K562 (cell line): Measurements from ENCODE around the gene SLC13A3. TPM values are rescaled to one million over a fixed set of nuclear protein-coding genes. Genes with fewer than 3 reads are reported as not detected.

Experiments used
- ATAC-seq: fragments of 200-7000 bp; cut with Tn5 transposase; 3 replicates; pipeline ENCODE4 v1.9.1; 2020; ENCODE audit warnings: moderate library complexity
- BruUV-seq: library from RNA; stranded (reverse); fragments of 400-500 nt; replicated peaks from 2 replicates; lab custom pipeline; 2021; lab: Mats Ljungman, UMichigan
- CTCF ChIA-PET: fragments of 300-600 bp; formaldehyde crosslinking; extraction: SDS; loops from one replicate; lab custom pipeline; 2021; ENCODE audit warnings: low intra/inter-chr PET ratio; lab: Yijun Ruan, JAX
- POLR2A ChIA-PET: fragments of 300-600, 350-650 bp; sonication (Branson Sonifier 250); formaldehyde crosslinking; extraction: SDS; loops from one replicate; lab custom pipeline; 2021; ENCODE audit warnings: antibody characterized with exemption, inconsistent platforms; lab: Yijun Ruan, JAX
- DNase-seq, 4 experiments: peaks; one replicate each; pipeline versions ENCODE4 v3.0.0 to v3.0.0-alpha.2; 2011 to 2018; ENCODE audit warnings: low spot score in 3 of 4, mixed read lengths in 3 of 4; ENCODE audit errors: extremely low read depth in 1 of 4
- FAIRE-seq: peaks from 2 replicates; lab custom pipeline; 2011; peaks lifted over from hg19 to GRCh38; lab: Jason Lieb, UNC
- H2AFZ ChIP-seq: 2 replicates; pipeline ENCODE4 v1.6.0; 2011; ENCODE audit warnings: low read depth, low read length, control low read depth, inconsistent platforms
- H3K27ac ChIP-seq: fragments of 200-600 bp; 3 replicates; pipeline ENCODE4 v1.8.0; 2011; ENCODE audit warnings: low read depth, mild to moderate bottlenecking, control low read depth, inconsistent platforms, low read length, moderate library complexity, mixed read lengths; ENCODE audit errors: extremely low read depth
- H3K27me3 ChIP-seq, 2 experiments: fragments of 300-600 bp in 1 of 2; 2 replicates in 1 of 2; 3 replicates in 1 of 2; pipeline versions ENCODE4 v1.6.0 to v1.8.0; 2011; ENCODE audit warnings: inconsistent platforms in 2 of 2, low read length in 2 of 2, mild to moderate bottlenecking in 1 of 2, mixed read lengths in 1 of 2, moderate library complexity in 1 of 2; ENCODE audit not compliant: control insufficient read depth in 2 of 2, insufficient read depth in 2 of 2
- H3K36me3 ChIP-seq: fragments of 300-600 bp; 3 replicates; pipeline ENCODE4 v1.8.0; 2011; ENCODE audit warnings: mild to moderate bottlenecking, low read length, inconsistent platforms; ENCODE audit not compliant: control insufficient read depth, insufficient read depth
- H3K4me1 ChIP-seq, 2 experiments: fragments of 200-600 bp in 1 of 2; replicated peaks in 1 of 2; 2 replicates in 1 of 2; 3 replicates in 1 of 2; pipeline versions ENCODE4 v1.5.1 to v1.8.0; 2011; ENCODE audit warnings: inconsistent platforms in 2 of 2, low read length in 2 of 2, mild to moderate bottlenecking in 1 of 2, mixed read lengths in 1 of 2, moderate library complexity in 1 of 2; ENCODE audit not compliant: control insufficient read depth in 2 of 2, insufficient read depth in 2 of 2
- H3K4me2 ChIP-seq: 2 replicates; pipeline ENCODE4 v1.6.1; 2011; ENCODE audit warnings: low read length, control low read depth, inconsistent platforms, mixed read lengths; ENCODE audit not compliant: insufficient read depth
- H3K4me3 ChIP-seq: fragments of 200-600 bp; sonication (generic), shearing (Covaris generic); 2 replicates; pipeline ENCODE4 v1.5.1; 2016; ENCODE audit warnings: control low read depth, inconsistent platforms
- H3K79me2 ChIP-seq: fragments of 200-600 bp; 3 replicates; pipeline ENCODE4 v1.8.0; 2011; ENCODE audit warnings: low read length, inconsistent platforms; ENCODE audit not compliant: control insufficient read depth, insufficient read depth
- H3K9ac ChIP-seq, 2 experiments: 2 replicates each; pipeline versions ENCODE4 v1.6.0 to v1.6.1; 2011; ENCODE audit warnings: low read depth in 2 of 2, low read length in 2 of 2, control low read depth in 1 of 2, inconsistent platforms in 1 of 2, mild to moderate bottlenecking in 1 of 2, mixed read lengths in 1 of 2; ENCODE audit not compliant: insufficient read depth in 1 of 2
- H3K9me1 ChIP-seq: one replicate; pipeline ENCODE4 v1.6.0; 2011; ENCODE audit warnings: inconsistent platforms, mild to moderate bottlenecking, low read length, moderate library complexity; ENCODE audit not compliant: control insufficient read depth, insufficient read depth
- H3K9me3 ChIP-seq: replicated peaks from 2 replicates; pipeline ENCODE4 v1.5.1; 2011; ENCODE audit warnings: low read depth, low read length, inconsistent platforms; ENCODE audit not compliant: control insufficient read depth, insufficient read depth
- H4K20me1 ChIP-seq: replicated peaks from 2 replicates; pipeline ENCODE4 v1.6.1; 2011; ENCODE audit warnings: low read length, inconsistent platforms, mixed read lengths; ENCODE audit not compliant: control insufficient read depth, insufficient read depth
- ATF1 ChIP-seq, 2 experiments: fragments of 450-650 bp in 1 of 2; IDR thresholded peaks; 2 replicates each; pipeline ENCODE4 v1.6.1; 2016; ENCODE audit warnings: missing compliant biosample characterization in 1 of 2, missing genetic modification characterization in 1 of 2
- CTBP1 ChIP-seq: fragments of 450-650 bp; IDR thresholded peaks from 2 replicates; pipeline ENCODE4 v1.6.1; 2016; ENCODE audit warnings: borderline replicate concordance
- FOXJ2 ChIP-seq: fragments of 200-800 bp; sonication (Bioruptor generic); IDR thresholded peaks from 2 replicates; pipeline ENCODE4 v1.6.1; 2016; ENCODE audit warnings: missing genetic modification characterization, missing compliant biosample characterization
- FOXJ3 ChIP-seq: sonication (generic); formaldehyde crosslinking; IDR thresholded peaks from 2 replicates; pipeline ENCODE4 v1.4.0; 2020; ENCODE audit warnings: mild to moderate bottlenecking, missing genetic modification reagents
- GTF3C2 ChIP-seq: IDR thresholded peaks from 3 replicates; pipeline ENCODE4 v1.6.1; 2011; ENCODE audit warnings: borderline replicate concordance, mild to moderate bottlenecking, moderate library complexity; ENCODE audit not compliant: insufficient read length; ENCODE audit errors: extremely low read depth
- HDAC2 ChIP-seq: fragments of 450-650 bp; IDR thresholded peaks from 2 replicates; pipeline ENCODE4 v1.6.1; 2016; ENCODE audit warnings: mild to moderate bottlenecking
- ILF3 ChIP-seq: fragments of 450-650 bp; IDR thresholded peaks from 2 replicates; pipeline ENCODE4 v1.6.1; 2018; ENCODE audit warnings: antibody characterized with exemption, mild to moderate bottlenecking, moderate library complexity, borderline replicate concordance
- LEF1 ChIP-seq: fragments of 450-650 bp; IDR thresholded peaks from 2 replicates; pipeline ENCODE4 v1.6.1; 2016; ENCODE audit warnings: mild to moderate bottlenecking
- NR2F6 ChIP-seq: fragments of 450-650 bp; formaldehyde crosslinking; IDR thresholded peaks from 2 replicates; pipeline ENCODE4 v1.4.0; 2020; ENCODE audit warnings: mild to moderate bottlenecking
- PTBP1 ChIP-seq: fragments of 200-400 bp; formaldehyde crosslinking; IDR thresholded peaks from 2 replicates; pipeline ENCODE4 v1.6.1; 2017; ENCODE audit warnings: low read depth, low read length
- SRSF7 ChIP-seq: fragments of 200-400 bp; formaldehyde crosslinking; optimal IDR thresholded peaks from 2 replicates; pipeline ENCODE3; 2017; ENCODE audit warnings: mild to moderate bottlenecking, low read depth, low read length
- TAF7 ChIP-seq: fragments of 450-650 bp; IDR thresholded peaks from 2 replicates; pipeline ENCODE4 v1.6.1; 2016; ENCODE audit warnings: missing genetic modification characterization, missing compliant biosample characterization
- TAF9B ChIP-seq: fragments of 450-650 bp; IDR thresholded peaks from 2 replicates; pipeline ENCODE4 v1.6.1; 2018; ENCODE audit warnings: mild to moderate bottlenecking; ENCODE audit not compliant: partially characterized antibody
- TCF3 ChIP-seq: sonication (generic); formaldehyde crosslinking; IDR thresholded peaks from 2 replicates; pipeline ENCODE4 v1.4.0; 2020; ENCODE audit warnings: mild to moderate bottlenecking, missing genetic modification reagents
- ZFPM2 ChIP-seq: fragments of 250-450 bp; sonication (Bioruptor Pico); IDR thresholded peaks from 2 replicates; pipeline ENCODE4 v1.5.1; 2022; ENCODE audit warnings: mild to moderate bottlenecking
- ZNF561 ChIP-seq: fragments of 450-650 bp; formaldehyde crosslinking; conservative IDR thresholded peaks from 2 replicates; pipeline ENCODE4 v1.4.0; 2020; ENCODE audit warnings: mild to moderate bottlenecking, moderate library complexity
- ZSCAN32 ChIP-seq: fragments of 450-650 bp; formaldehyde crosslinking; IDR thresholded peaks from 2 replicates; pipeline ENCODE4 v1.4.0; 2020; ENCODE audit warnings: mild to moderate bottlenecking, moderate library complexity
- WGBS: fragments of 100-300 bp; shearing (Covaris generic); methylation state at CpG from one replicate; pipeline ENCODE4 v1.1.6; 2016; ENCODE audit warnings: low coverage, mixed read lengths; ENCODE audit not compliant: insufficient coverage; ENCODE audit errors: missing lambda C conversion rate; 5-methylcytosine and 5-hydroxymethylcytosine counted together
- in situ Hi-C: fragments of 300-500 bp; cut with MboI; formaldehyde crosslinking; loops from 4 replicates; pipeline ENCODE4 v1.15.0; 2018; ENCODE audit warnings: inconsistent platforms, mixed read lengths
- intact Hi-C: fragments of 100-400 bp; cut with micrococcal nuclease; formaldehyde crosslinking; loops from 2 replicates; pipeline ENCODE4 v1.14.2; 2022
- polyA plus RNA-seq, 8 experiments: library from polyadenylated mRNA; depleted of rRNA in 4 of 8; stranded (reverse) in 5 of 8; unstranded in 3 of 8; fragments of >200 nt; fragmentation: Nextera tagmentation in 2 of 8; fragmentation: Illumina TruSeq in 1 of 8; extraction: Ambion mirVana in 2 of 8; extraction: Trizol in 1 of 8; gene quantifications; 2 replicates each; pipeline versions ENCODE4 v1.2.1 to v1.2.3, GENCODE V29; 2011 to 2014; ENCODE audit warnings: inconsistent platforms in 1 of 8, missing spikeins in 1 of 8
- total RNA-seq, 7 experiments: library from RNA; depleted of rRNA in 6 of 7; stranded (reverse); fragments of >200 nt in 6 of 7; fragmentation: Illumina TruSeq in 2 of 7; extraction: Trizol in 2 of 7; gene quantifications; 2 replicates each; pipeline versions ENCODE4 v1.2.1 to v1.2.3, GENCODE V29; 2011 to 2021; ENCODE audit warnings: low replicate concordance in 1 of 7
- TF ChIP-seq, protein P1 (sequence below): fragments of 450-650 bp; IDR thresholded peaks from one replicate; pipeline ENCODE4 v1.6.1; 2018; ENCODE audit warnings: mild to moderate bottlenecking, moderate library complexity; ENCODE audit not compliant: partially characterized antibody

The SLC13A3 gene
- total and polyA plus RNA-seq, 9 of the 15 experiments (the other 6 are each of a cell fraction or from before 2014, with no cell fraction given), result 5.5 to 16.4 (median 8.5) TPM

DNA sequence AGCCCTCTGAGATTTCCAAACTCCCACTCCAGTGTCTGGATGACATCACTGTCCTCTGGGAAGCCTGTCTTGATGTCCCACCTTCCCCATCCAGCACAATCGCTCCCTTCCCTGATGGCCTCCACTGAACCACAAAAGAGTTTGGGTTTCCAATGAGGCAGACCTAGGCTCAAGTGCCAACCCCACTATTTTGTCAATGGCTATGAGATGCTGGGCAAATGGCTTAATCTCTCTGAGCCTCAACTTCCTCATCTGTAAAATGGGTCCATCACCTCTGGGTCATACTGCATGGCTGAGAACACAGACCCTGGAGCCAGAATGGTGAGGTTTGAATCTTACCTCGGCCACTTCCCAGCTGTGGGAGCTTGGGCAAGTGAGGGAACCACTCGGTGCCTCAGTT is 11.7 kb downstream of the SLC13A3 start:
- H3K27ac ChIP-seq, result no peak overlapping the region
- H2AFZ ChIP-seq, result no peak overlapping the region
- ChIA-PET CTCF (no interaction called here), POLR2A (interaction anchor here (0.6 to 1.2 kb wide), 3 partner anchors 36 to 51 kb away, joined by 3 to 6 read pairs (median 3); no protein-coding TSS in a partner anchor)
- H3K36me3 ChIP-seq, result no peaks in the 10 kb centered on the region
- no TSS peak for BruUV-seq
- ATAC-seq (no peak), DNase-seq (no peak), FAIRE-seq (no peak)
- H3K27me3 ChIP-seq, result no peaks in the 10 kb centered on the region
- H3K4me3 ChIP-seq, result no peak overlapping the region
- H3K79me2 ChIP-seq, result no peaks in the 10 kb centered on the region
- 84% methylated on average over 3 of the region's 3 CpGs for WGBS
- no peak overlapping the region for H3K4me2 ChIP-seq
- H3K4me1 ChIP-seq, result peaks cover 9% of the 10 kb centered on the region in 2 experiments; a peak in 4 of 5 replicates
- H3K9ac ChIP-seq, result no peak overlapping the region
- no peaks in the 10 kb centered on the region for H3K9me3 ChIP-seq
- intact Hi-C loops, result no loop called here
- no peaks in the 10 kb centered on the region for H4K20me1 ChIP-seq
- no peaks in the 10 kb centered on the region for H3K9me1 ChIP-seq
- in situ Hi-C loops, result no loop called here
- no peak for TF ChIP-seq ATF1 (CRISPR knock-in tag; IDR thresholded peaks at IDR 0.05)
- no peak for TF ChIP-seq ATF1 (tag; IDR thresholded peaks at IDR 0.05)
- TF ChIP-seq FOXJ3 (CRISPR knock-in tag), result no peak
- TF ChIP-seq HDAC2, result peak; percentile 52; the same call in 1 of the 2 replicates
- no peak for TF ChIP-seq ZSCAN32
- TF ChIP-seq ZNF561, result no peak
- no peak for TF ChIP-seq NR2F6 (CRISPR knock-in tag)
- TF ChIP-seq TCF3 (CRISPR knock-in tag), result no peak
- no peak for TF ChIP-seq CTBP1
- no peak for TF ChIP-seq TAF7 (tag)
- no peak for TF ChIP-seq SRSF7
- no peak for TF ChIP-seq TAF9B
- TF ChIP-seq ILF3, result no peak
- no peak for TF ChIP-seq LEF1
- TF ChIP-seq FOXJ2, result no peak
- TF ChIP-seq ZFPM2 (CRISPR knock-in tag), result no peak
- TF ChIP-seq PTBP1, result 0 out of 2 replicates have a peak, but pooled peaks have one; percentile 18
- TF ChIP-seq, protein P1, sequence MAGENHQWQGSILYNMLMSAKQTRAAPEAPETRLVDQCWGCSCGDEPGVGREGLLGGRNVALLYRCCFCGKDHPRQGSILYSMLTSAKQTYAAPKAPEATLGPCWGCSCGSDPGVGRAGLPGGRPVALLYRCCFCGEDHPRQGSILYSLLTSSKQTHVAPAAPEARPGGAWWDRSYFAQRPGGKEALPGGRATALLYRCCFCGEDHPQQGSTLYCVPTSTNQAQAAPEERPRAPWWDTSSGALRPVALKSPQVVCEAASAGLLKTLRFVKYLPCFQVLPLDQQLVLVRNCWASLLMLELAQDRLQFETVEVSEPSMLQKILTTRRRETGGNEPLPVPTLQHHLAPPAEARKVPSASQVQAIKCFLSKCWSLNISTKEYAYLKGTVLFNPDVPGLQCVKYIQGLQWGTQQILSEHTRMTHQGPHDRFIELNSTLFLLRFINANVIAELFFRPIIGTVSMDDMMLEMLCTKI, result no peak
- no peak for TF ChIP-seq GTF3C2
